Body of pancreas (tissue), 4 donors: ENCODE results near the gene MGMT.

Experiments
- CTCF ChIP-seq, 7 experiments: fragments of 450-650 bp in 4 of 7; fragments of 200-600 bp in 3 of 7; sonication (generic) in 3 of 7; IDR thresholded peaks; one replicate each; pipeline ENCODE4 v1.5.1; 2016 to 2019; ENCODE audit warnings: antibody characterized with exemption in 7 of 7
- POLR2A ChIP-seq, 3 donors: fragments of 450-650 bp; IDR thresholded peaks; one replicate each; pipeline ENCODE4 v1.6.1; 2016; ENCODE audit warnings: antibody characterized with exemption in 3 of 3, mild to moderate bottlenecking in 2 of 3

DNA sequence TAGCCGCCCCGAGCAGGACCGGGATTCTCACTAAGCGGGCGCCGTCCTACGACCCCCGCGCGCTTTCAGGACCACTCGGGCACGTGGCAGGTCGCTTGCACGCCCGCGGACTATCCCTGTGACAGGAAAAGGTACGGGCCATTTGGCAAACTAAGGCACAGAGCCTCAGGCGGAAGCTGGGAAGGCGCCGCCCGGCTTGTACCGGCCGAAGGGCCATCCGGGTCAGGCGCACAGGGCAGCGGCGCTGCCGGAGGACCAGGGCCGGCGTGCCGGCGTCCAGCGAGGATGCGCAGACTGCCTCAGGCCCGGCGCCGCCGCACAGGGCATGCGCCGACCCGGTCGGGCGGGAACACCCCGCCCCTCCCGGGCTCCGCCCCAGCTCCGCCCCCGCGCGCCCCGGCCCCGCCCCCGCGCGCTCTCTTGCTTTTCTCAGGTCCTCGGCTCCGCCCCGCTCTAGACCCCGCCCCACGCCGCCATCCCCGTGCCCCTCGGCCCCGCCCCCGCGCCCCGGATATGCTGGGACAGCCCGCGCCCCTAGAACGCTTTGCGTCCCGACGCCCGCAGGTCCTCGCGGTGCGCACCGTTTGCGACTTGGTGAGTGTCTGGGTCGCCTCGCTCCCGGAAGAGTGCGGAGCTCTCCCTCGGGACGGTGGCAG lies at the start of gene MGMT:
- TF ChIP-seq CTCF (IDR thresholded peaks at IDR 0.05): no peak
- TF ChIP-seq POLR2A (IDR thresholded peaks at IDR 0.05): peak; percentile 52 to 84 (median 80)
